HG02571 (cell line): Measurements from ENCODE around the gene FAM184A.
"Not testable (repeated sequence)": the region's sequence is repeated elsewhere in the genome, so short reads cannot be mapped to it uniquely, and the experiment has no call there.

Source experiments
- ATAC-seq: cut with Tn5 transposase; IDR thresholded peaks from one replicate; pipeline ENCODE4 v1.9.1; 2021; ENCODE audit warnings: mild to moderate bottlenecking, moderate library complexity; ENCODE audit not compliant: unreplicated experiment

FAM184A gene

GRCh38 chr6:119022796-119023195, 55.7 kb downstream of the FAM184A start:
- no peak for ATAC-seq

GRCh38 chr6:119020597-119021561, 57.6 kb downstream of the FAM184A start:
- ATAC-seq, result no peak

- not testable (repeated sequence) for ATAC-seq
Measured at GRCh38 chr6:119015165-119015564, 63.3 kb downstream of the FAM184A start.

GRCh38 chr6:119012521-119012920, 65.9 kb downstream of the FAM184A start:
- ATAC-seq, result no peak

- not testable (repeated sequence) for ATAC-seq
Measured at GRCh38 chr6:119009266-119009665, 69.2 kb downstream of the FAM184A start.

- no peak for ATAC-seq
Measured at GRCh38 chr6:119006974-119007373, 71.5 kb downstream of the FAM184A start.

GRCh38 chr6:119002069-119002468, 76.4 kb downstream of the FAM184A start:
- ATAC-seq, result no peak

- ATAC-seq, result no peak
Measured at GRCh38 chr6:118999494-119000040, 78.9 kb downstream of the FAM184A start.

- ATAC-seq, result not testable (repeated sequence)
Measured at GRCh38 chr6:118997426-118997825, 81.0 kb downstream of the FAM184A start.

GRCh38 chr6:118996289-118996820, 82.1 kb downstream of the FAM184A start:
- ATAC-seq, result no peak

- ATAC-seq, result no peak
Measured at GRCh38 chr6:118993803-118994251, 84.6 kb downstream of the FAM184A start.

GRCh38 chr6:118993358-118993757, 85.1 kb downstream of the FAM184A start:
- no peak for ATAC-seq

GRCh38 chr6:118992186-118992795, 86.2 kb downstream of the FAM184A start:
- ATAC-seq, result no peak

GRCh38 chr6:118986312-118986711, 92.2 kb downstream of the FAM184A start:
- no peak for ATAC-seq

GRCh38 chr6:118985123-118985830, 93.2 kb downstream of the FAM184A start:
- no peak for ATAC-seq

GRCh38 chr6:118984342-118984741, 94.1 kb downstream of the FAM184A start:
- no peak for ATAC-seq

GRCh38 chr6:118982575-118982911, 95.9 kb downstream of the FAM184A start:
- ATAC-seq, result no peak

- ATAC-seq, result no peak
Measured at GRCh38 chr6:118981884-118982574, 96.4 kb downstream of the FAM184A start.

GRCh38 chr6:118980063-118980462, 98.4 kb downstream of the FAM184A start:
- no peak for ATAC-seq

- ATAC-seq, result no peak
Measured at GRCh38 chr6:118974790-118975189, 103.7 kb downstream of the FAM184A start.
